ENCODE results near the gene PDZRN3.

PDZRN3 gene

DNA sequence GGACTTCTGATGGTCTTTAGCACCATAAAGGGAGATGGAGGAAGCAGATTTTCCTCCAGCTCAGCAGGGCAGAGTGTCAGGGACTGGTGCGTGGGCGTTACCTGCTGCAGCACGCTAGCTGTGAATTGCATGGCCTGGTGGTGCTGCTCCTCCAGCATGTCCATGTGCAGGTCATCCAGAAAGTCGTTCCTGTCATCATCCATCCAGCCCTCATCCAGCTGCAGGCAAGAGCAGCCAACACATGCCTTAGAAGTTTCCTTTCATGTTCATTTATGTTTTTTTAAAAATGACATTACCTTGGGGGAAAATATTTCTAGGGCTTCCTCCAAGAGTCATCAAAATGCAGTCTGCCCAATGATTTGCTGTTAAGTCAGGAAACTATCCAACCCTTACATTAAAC, 239.2 kb downstream of the PDZRN3 start:
- TF ChIP-seq FOXP2 (optimal IDR thresholded peaks at IDR 0.05; ENCODE audit: borderline replicate concordance, extremely low read depth, extremely low read length, insufficient read depth) (no peak), TAF1 (IDR thresholded peaks at IDR 0.05; ENCODE audit: borderline replicate concordance, insufficient read depth, low read length) (no peak), POLR2AphosphoS5 (IDR thresholded peaks at IDR 0.05; ENCODE audit: low read depth, low read length) (no peak), SIN3A (IDR thresholded peaks at IDR 0.05; ENCODE audit: borderline replicate concordance, insufficient read depth, low read length) (no peak)
- TF ChIP-seq, protein P1, sequence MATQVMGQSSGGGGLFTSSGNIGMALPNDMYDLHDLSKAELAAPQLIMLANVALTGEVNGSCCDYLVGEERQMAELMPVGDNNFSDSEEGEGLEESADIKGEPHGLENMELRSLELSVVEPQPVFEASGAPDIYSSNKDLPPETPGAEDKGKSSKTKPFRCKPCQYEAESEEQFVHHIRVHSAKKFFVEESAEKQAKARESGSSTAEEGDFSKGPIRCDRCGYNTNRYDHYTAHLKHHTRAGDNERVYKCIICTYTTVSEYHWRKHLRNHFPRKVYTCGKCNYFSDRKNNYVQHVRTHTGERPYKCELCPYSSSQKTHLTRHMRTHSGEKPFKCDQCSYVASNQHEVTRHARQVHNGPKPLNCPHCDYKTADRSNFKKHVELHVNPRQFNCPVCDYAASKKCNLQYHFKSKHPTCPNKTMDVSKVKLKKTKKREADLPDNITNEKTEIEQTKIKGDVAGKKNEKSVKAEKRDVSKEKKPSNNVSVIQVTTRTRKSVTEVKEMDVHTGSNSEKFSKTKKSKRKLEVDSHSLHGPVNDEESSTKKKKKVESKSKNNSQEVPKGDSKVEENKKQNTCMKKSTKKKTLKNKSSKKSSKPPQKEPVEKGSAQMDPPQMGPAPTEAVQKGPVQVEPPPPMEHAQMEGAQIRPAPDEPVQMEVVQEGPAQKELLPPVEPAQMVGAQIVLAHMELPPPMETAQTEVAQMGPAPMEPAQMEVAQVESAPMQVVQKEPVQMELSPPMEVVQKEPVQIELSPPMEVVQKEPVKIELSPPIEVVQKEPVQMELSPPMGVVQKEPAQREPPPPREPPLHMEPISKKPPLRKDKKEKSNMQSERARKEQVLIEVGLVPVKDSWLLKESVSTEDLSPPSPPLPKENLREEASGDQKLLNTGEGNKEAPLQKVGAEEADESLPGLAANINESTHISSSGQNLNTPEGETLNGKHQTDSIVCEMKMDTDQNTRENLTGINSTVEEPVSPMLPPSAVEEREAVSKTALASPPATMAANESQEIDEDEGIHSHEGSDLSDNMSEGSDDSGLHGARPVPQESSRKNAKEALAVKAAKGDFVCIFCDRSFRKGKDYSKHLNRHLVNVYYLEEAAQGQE (IDR thresholded peaks at IDR 0.05; ENCODE audit: insufficient read depth in 1 of 2, low read depth in 2 of 2, low read length in 2 of 2) = no peak

DNA sequence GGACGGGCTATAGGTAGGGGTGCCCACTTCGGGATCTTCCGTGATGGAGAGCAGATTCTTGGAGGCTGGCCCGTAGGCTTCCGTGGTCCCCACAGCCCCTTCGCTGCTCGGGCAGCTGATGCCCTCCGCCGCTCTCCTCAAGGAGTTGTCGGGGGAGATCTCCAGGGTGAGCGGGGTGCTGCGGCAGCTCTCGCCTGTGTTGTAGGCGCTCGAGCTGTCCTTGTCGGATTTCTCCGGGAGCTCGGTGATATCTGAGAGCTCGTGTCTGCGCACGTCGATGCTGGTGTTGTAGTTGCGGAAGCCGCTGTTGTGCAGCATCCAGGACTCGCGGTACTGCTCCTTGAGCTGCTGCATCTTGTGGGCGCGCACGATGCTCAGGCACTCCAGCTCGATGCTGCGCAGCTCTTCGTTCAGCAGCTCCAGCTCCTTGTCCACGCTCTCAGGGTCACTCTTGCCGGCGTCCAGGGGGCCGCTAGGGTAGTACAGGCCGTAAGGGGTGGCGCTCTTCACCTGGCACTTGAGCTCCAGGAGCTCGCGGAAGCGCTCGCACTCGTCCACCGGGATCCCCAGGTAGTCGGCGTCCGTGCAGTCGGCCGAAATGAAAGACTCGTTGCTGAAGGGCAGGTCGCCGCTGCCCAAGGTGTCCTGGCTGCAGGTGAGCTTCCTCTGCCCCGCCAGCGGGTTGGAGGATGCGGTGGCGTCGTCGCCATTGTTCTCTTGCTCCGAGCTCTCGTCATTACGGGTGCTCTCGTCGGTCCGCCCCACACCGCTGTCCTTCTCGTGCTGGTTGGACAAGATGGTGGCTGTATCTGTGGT, 240.4 kb downstream of the PDZRN3 start:
- TF ChIP-seq SIN3A (IDR thresholded peaks at IDR 0.05; ENCODE audit: borderline replicate concordance, insufficient read depth, low read length) (no peak), POLR2AphosphoS5 (IDR thresholded peaks at IDR 0.05; ENCODE audit: low read depth, low read length) (no peak), FOXP2 (optimal IDR thresholded peaks at IDR 0.05; ENCODE audit: borderline replicate concordance, extremely low read depth, extremely low read length, insufficient read depth) (no peak), TAF1 (IDR thresholded peaks at IDR 0.05; ENCODE audit: borderline replicate concordance, insufficient read depth, low read length) (no peak)
- TF ChIP-seq, protein P1 (IDR thresholded peaks at IDR 0.05; ENCODE audit: insufficient read depth in 1 of 2, low read depth in 2 of 2, low read length in 2 of 2) = no peak

DNA sequence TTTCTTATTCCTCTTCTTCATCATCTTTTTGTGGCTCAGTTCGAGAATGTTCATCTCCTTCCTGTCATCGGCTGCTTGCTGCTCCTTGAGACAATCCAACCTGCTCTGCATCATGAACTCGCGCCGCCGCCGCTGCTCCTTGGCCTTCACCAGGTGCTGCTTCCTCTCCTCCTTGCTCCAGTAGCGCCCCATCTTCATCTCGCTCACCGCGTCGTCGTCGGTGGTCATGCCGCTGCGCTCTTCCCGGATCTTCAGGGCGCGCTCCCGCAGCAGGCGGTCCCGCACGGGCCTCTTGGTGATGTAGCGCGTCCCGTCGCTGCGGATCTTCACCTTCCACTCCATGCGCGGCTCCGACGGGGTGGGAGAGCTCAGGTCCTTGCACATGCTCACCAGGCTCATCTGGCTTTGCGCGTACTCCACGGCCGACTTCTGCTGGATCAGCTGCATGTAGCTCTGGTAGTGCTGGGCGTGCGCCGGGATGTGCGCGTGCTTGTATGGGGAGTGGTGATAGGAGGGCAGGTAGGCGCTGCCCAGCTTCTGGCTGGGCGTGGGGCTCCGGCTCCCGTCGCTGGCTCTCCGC, 241.2 kb downstream of the PDZRN3 start:
- TF ChIP-seq POLR2AphosphoS5 (IDR thresholded peaks at IDR 0.05; ENCODE audit: low read depth, low read length) (no peak), TAF1 (IDR thresholded peaks at IDR 0.05; ENCODE audit: borderline replicate concordance, insufficient read depth, low read length) (no peak), SIN3A (IDR thresholded peaks at IDR 0.05; ENCODE audit: borderline replicate concordance, insufficient read depth, low read length) (no peak), FOXP2 (optimal IDR thresholded peaks at IDR 0.05; ENCODE audit: borderline replicate concordance, extremely low read depth, extremely low read length, insufficient read depth) (no peak)
- TF ChIP-seq, protein P1 (IDR thresholded peaks at IDR 0.05; ENCODE audit: insufficient read depth in 1 of 2, low read depth in 2 of 2, low read length in 2 of 2) = no peak

DNA sequence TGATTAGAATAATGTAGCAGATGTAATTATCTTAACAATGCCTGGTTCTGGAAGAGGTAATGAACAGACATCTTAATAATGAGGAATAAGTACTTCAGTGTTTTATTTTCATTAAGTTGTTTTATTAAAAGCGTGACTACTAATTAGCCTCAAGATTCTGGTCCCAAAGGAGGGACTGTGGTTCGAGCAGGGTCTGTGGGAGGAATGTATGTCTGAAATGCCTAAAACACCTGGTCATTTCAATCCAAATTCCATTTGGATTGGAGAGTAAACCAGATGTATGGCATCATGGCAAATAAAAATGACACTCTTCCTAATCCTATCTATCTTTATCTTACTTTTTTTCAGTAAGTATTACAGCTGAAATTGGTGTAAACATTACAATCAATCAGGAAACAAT, 243.2 kb downstream of the PDZRN3 start:
- TF ChIP-seq, protein P1 (IDR thresholded peaks at IDR 0.05; ENCODE audit: insufficient read depth in 1 of 2, low read depth in 2 of 2, low read length in 2 of 2) = no peak
- TF ChIP-seq SIN3A (IDR thresholded peaks at IDR 0.05; ENCODE audit: borderline replicate concordance, insufficient read depth, low read length) (no peak), TAF1 (IDR thresholded peaks at IDR 0.05; ENCODE audit: borderline replicate concordance, insufficient read depth, low read length) (no peak), POLR2AphosphoS5 (IDR thresholded peaks at IDR 0.05; ENCODE audit: low read depth, low read length) (no peak), FOXP2 (optimal IDR thresholded peaks at IDR 0.05; ENCODE audit: borderline replicate concordance, extremely low read depth, extremely low read length, insufficient read depth) (no peak)
